ENCODE data around the gene KCNH8. TPM values are rescaled to one million over a fixed set of nuclear protein-coding genes. Genes with fewer than 3 reads are reported as not detected.

KCNH8 gene
- total and polyA plus RNA-seq, 4 donors: 0.02 to 0.08 (median 0.05) TPM; not detected in 1

DNA sequence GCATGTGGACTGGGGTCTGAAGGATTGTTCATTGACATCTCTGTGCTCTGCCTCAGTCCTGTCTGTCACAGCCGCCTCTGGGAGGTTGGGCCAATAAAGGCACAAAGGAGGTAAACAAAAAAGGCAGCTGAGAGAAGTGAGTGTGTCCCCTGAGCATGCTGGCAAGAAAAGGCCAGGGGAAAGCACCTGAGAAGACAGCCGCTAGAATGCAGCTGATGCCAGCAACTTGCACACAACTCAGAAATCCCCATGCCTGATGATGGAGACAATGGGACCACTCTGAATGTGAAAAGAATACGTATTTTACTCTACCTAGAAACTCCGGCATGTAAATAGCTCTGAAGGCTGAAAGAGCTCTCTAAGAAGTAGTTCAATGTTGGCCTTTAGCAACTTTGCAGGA is 118.7 kb downstream of the KCNH8 start:
- H3K9me3 ChIP-seq (ENCODE audit: control insufficient read depth in 4 of 4, low read length in 3 of 4): no peaks in the 10 kb centered on the region
- H3K4me3 ChIP-seq (ENCODE audit: low read depth in 1 of 3, low read length in 3 of 3): no peak overlapping the region
- no peak for TF ChIP-seq JUND (IDR thresholded peaks at IDR 0.05)
- no peak for TF ChIP-seq GABPA (IDR thresholded peaks at IDR 0.05 in 1 of 2, conservative IDR thresholded peaks at IDR 0.05 in 1 of 2)
- TF ChIP-seq EGR1 (IDR thresholded peaks at IDR 0.05; ENCODE audit: low read depth in 2 of 2): no peak
- TF ChIP-seq FOXA2 (IDR thresholded peaks at IDR 0.05): no peak
- no peak overlapping the region for H3K9ac ChIP-seq (ENCODE audit: low read depth in 1 of 2, low read length in 2 of 2)
- H3K4me1 ChIP-seq (ENCODE audit: control insufficient read depth in 4 of 4, insufficient read depth in 4 of 4, low read length in 3 of 4): no peaks in the 10 kb centered on the region
- no peaks in the 10 kb centered on the region for H3K36me3 ChIP-seq (ENCODE audit: control insufficient read depth in 4 of 4, insufficient read depth in 3 of 4, low read depth in 1 of 4, low read length in 3 of 4)
- H3K27ac ChIP-seq (ENCODE audit: low read depth in 1 of 2, low read length in 2 of 2): no peak overlapping the region
- H3K27me3 ChIP-seq (ENCODE audit: control insufficient read depth in 4 of 4, insufficient read depth in 4 of 4, low read length in 3 of 4): peaks cover 0 to 2% (median 0%) of the 10 kb centered on the region in 4 donors
- WGBS: 48% methylated on average over 4 of the region's 4 CpGs
- DNase-seq (ENCODE audit: low spot score): no peak

DNA sequence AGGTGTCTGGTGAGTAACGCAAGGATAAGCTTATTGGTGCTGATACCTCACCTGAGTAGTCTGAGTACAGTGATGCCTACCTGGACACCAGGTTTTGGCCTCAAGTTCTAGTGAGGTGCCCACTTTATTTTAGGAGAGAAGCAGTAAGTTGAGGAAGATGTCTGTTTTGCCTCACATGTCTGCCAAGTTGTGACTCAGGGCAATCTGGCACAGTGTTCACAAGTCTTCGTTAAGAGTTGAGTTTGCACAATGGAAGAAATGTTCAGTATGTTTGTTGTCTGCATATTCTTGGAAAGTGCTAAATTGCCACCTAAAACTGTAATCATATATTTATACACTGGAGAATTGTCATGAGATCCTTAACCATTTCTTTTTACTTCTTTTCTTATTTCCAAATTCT is 122.2 kb downstream of the KCNH8 start:
- Histone ChIP-seq H3K4me3 (ENCODE audit: low read depth in 1 of 3, low read length in 3 of 3) (no peak overlapping the region), H3K9me3 (ENCODE audit: control insufficient read depth in 4 of 4, low read length in 3 of 4) (no peaks in the 10 kb centered on the region), H3K27ac (ENCODE audit: low read depth in 1 of 2, low read length in 2 of 2) (no peak overlapping the region), H3K36me3 (ENCODE audit: control insufficient read depth in 4 of 4, insufficient read depth in 3 of 4, low read depth in 1 of 4, low read length in 3 of 4) (no peaks in the 10 kb centered on the region), H3K9ac (ENCODE audit: low read depth in 1 of 2, low read length in 2 of 2) (no peak overlapping the region), H3K27me3 (ENCODE audit: control insufficient read depth in 4 of 4, insufficient read depth in 4 of 4, low read length in 3 of 4) (peaks cover 0 to 4% (median 0%) of the 10 kb centered on the region in 4 donors), H3K4me1 (ENCODE audit: control insufficient read depth in 4 of 4, insufficient read depth in 4 of 4, low read length in 3 of 4) (no peaks in the 10 kb centered on the region)
- DNase-seq (ENCODE audit: low spot score): no peak
- 79% methylated on average over 2 of the region's 2 CpGs for WGBS
- TF ChIP-seq SP1 (IDR thresholded peaks at IDR 0.05): no peak
- no peak for TF ChIP-seq MAX (IDR thresholded peaks at IDR 0.05)
- TF ChIP-seq, protein P1, sequence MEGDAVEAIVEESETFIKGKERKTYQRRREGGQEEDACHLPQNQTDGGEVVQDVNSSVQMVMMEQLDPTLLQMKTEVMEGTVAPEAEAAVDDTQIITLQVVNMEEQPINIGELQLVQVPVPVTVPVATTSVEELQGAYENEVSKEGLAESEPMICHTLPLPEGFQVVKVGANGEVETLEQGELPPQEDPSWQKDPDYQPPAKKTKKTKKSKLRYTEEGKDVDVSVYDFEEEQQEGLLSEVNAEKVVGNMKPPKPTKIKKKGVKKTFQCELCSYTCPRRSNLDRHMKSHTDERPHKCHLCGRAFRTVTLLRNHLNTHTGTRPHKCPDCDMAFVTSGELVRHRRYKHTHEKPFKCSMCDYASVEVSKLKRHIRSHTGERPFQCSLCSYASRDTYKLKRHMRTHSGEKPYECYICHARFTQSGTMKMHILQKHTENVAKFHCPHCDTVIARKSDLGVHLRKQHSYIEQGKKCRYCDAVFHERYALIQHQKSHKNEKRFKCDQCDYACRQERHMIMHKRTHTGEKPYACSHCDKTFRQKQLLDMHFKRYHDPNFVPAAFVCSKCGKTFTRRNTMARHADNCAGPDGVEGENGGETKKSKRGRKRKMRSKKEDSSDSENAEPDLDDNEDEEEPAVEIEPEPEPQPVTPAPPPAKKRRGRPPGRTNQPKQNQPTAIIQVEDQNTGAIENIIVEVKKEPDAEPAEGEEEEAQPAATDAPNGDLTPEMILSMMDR (IDR thresholded peaks at IDR 0.05; ENCODE audit: low read depth, low read length, missing input control): no peak
- TF ChIP-seq FOXA2 (IDR thresholded peaks at IDR 0.05): no peak
- no peak for TF ChIP-seq RXRA (IDR thresholded peaks at IDR 0.05)
- TF ChIP-seq HNF4A (conservative IDR thresholded peaks at IDR 0.05): no peak
- TF ChIP-seq HNF4G (IDR thresholded peaks at IDR 0.05): no peak

DNA sequence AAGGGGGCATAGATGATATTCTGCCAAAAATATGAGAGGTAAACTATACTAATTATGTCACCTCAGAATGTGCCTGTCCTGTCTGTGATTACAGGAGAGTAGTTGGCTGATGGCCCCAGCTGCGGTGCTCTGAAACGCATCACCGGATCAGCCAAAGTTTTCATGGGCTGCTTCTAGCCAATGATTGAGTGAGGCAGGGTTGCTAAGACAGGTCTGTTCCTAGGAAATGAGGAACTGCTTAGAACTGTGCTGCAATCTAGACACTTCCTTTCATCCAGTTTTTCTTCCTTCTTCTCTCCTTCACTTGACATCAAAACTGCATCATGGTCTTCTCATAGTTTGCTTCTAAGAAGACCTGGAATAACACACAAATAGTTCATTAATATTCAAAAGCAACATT is 124.0 kb downstream of the KCNH8 start:
- TF ChIP-seq SP1 (IDR thresholded peaks at IDR 0.05) (no peak), TAF1 (conservative IDR thresholded peaks at IDR 0.05) (no peak), FOXA2 (IDR thresholded peaks at IDR 0.05) (no peak), YY1 (IDR thresholded peaks at IDR 0.05) (no peak), MAX (IDR thresholded peaks at IDR 0.05) (no peak), REST (IDR thresholded peaks at IDR 0.05) (no peak), NR2F2 (IDR thresholded peaks at IDR 0.05) (no peak), FOXA1 (IDR thresholded peaks at IDR 0.05) (no peak), HNF4G (IDR thresholded peaks at IDR 0.05) (no peak), GABPA (IDR thresholded peaks at IDR 0.05 in 1 of 2, conservative IDR thresholded peaks at IDR 0.05 in 1 of 2) (no peak), JUND (IDR thresholded peaks at IDR 0.05) (no peak), RAD21 (IDR thresholded peaks at IDR 0.05) (no peak), EGR1 (IDR thresholded peaks at IDR 0.05; ENCODE audit: low read depth in 2 of 2) (no peak)
- TF ChIP-seq, protein P2, sequence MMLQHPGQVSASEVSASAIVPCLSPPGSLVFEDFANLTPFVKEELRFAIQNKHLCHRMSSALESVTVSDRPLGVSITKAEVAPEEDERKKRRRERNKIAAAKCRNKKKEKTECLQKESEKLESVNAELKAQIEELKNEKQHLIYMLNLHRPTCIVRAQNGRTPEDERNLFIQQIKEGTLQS (IDR thresholded peaks at IDR 0.05): no peak
- TF ChIP-seq, protein P1 (IDR thresholded peaks at IDR 0.05; ENCODE audit: low read depth, low read length, missing input control): no peak
- Histone ChIP-seq H3K4me1 (ENCODE audit: control insufficient read depth in 4 of 4, insufficient read depth in 4 of 4, low read length in 3 of 4) (no peaks in the 10 kb centered on the region), H3K27me3 (ENCODE audit: control insufficient read depth in 4 of 4, insufficient read depth in 4 of 4, low read length in 3 of 4) (peaks cover 0 to 3% (median 0%) of the 10 kb centered on the region in 4 donors), H3K9me3 (ENCODE audit: control insufficient read depth in 4 of 4, low read length in 3 of 4) (no peaks in the 10 kb centered on the region), H3K27ac (ENCODE audit: low read depth in 1 of 2, low read length in 2 of 2) (no peak overlapping the region), H3K36me3 (ENCODE audit: control insufficient read depth in 4 of 4, insufficient read depth in 3 of 4, low read depth in 1 of 4, low read length in 3 of 4) (no peaks in the 10 kb centered on the region), H3K9ac (ENCODE audit: low read depth in 1 of 2, low read length in 2 of 2) (no peak overlapping the region), H3K4me3 (ENCODE audit: low read depth in 1 of 3, low read length in 3 of 3) (no peak overlapping the region)
- DNase-seq (ENCODE audit: low spot score): no peak
- WGBS: 85% methylated on average over 3 of the region's 3 CpGs
